H1 (cell line): ENCODE data around the gene RAB3D. TPM values are rescaled to one million over a fixed set of nuclear protein-coding genes. Genes with fewer than 3 reads are reported as not detected.

Experiments used
- CTCF ChIA-PET: fragments of 300-600 bp; sonication (Branson Sonifier 250); formaldehyde crosslinking; loops from one replicate; lab custom pipeline; 2021; ENCODE audit not compliant: partially characterized antibody; lab: Charles Lee
- POLR2A ChIA-PET: fragments of 300-600 bp; sonication (Branson Sonifier 250); formaldehyde crosslinking; loops from one replicate; lab custom pipeline; 2021; ENCODE audit warnings: inconsistent platforms; ENCODE audit not compliant: partially characterized antibody; lab: Charles Lee
- DNase-seq, 2 experiments: peaks; one replicate each; pipeline versions ENCODE4 v3.0.0 to v3.0.0-alpha.2; 2010 to 2022; ENCODE audit warnings: low spot score in 2 of 2, low read depth in 1 of 2, mixed read lengths in 1 of 2
- FAIRE-seq: peaks from 2 replicates; lab custom pipeline; 2011; peaks lifted over from hg19 to GRCh38; lab: Jason Lieb, UNC
- H2AFZ ChIP-seq: 2 replicates; pipeline ENCODE4 v1.8.1; 2012; ENCODE audit warnings: low read length, inconsistent platforms
- H2AK5ac ChIP-seq: 2 replicates; pipeline ENCODE4 v1.6.1; 2013; ENCODE audit warnings: low read depth, low read length
- H2BK120ac ChIP-seq: replicated peaks from 2 replicates; pipeline ENCODE3; 2013; ENCODE audit warnings: low read depth, low read length, inconsistent platforms
- H2BK12ac ChIP-seq: 2 replicates; pipeline ENCODE4 v1.6.1; 2013; ENCODE audit warnings: low read depth, low read length
- H2BK15ac ChIP-seq: 2 replicates; pipeline ENCODE4 v1.6.1; 2013; ENCODE audit warnings: low read length
- H2BK20ac ChIP-seq: 2 replicates; pipeline ENCODE4 v1.6.1; 2013; ENCODE audit warnings: low read length
- H2BK5ac ChIP-seq: 2 replicates; pipeline ENCODE4 v1.6.1; 2013; ENCODE audit warnings: low read depth, low read length
- H3K14ac ChIP-seq: 2 replicates; pipeline ENCODE4 v1.6.1; 2013; ENCODE audit warnings: inconsistent platforms; ENCODE audit not compliant: insufficient read length
- H3K18ac ChIP-seq: 2 replicates; pipeline ENCODE4 v1.6.1; 2013; ENCODE audit warnings: low read length; ENCODE audit errors: extremely low read depth
- H3K23ac ChIP-seq: 2 replicates; pipeline ENCODE4 v1.6.1; 2013; ENCODE audit warnings: inconsistent platforms; ENCODE audit not compliant: insufficient read length
- H3K23me2 ChIP-seq: 2 replicates; pipeline ENCODE4 v1.6.1; 2013; ENCODE audit warnings: low read depth, low read length
- H3K27ac ChIP-seq: 2 replicates; pipeline ENCODE4 v1.6.1; 2011; ENCODE audit warnings: low read depth, low read length, inconsistent platforms
- H3K27me3 ChIP-seq, 4 experiments: replicated peaks in 1 of 4; 1 replicate in 1 of 4; 2 replicates in 3 of 4; pipeline versions ENCODE4 v1.6.1 to v1.8.1; 2011 to 2013; ENCODE audit warnings: low read length in 3 of 4, mild to moderate bottlenecking in 3 of 4, inconsistent platforms in 2 of 4, mixed read lengths in 2 of 4, moderate library complexity in 1 of 4; ENCODE audit not compliant: control insufficient read depth in 3 of 4, insufficient read depth in 3 of 4; ENCODE audit errors: extremely low read depth in 1 of 4
- H3K36me3 ChIP-seq, 4 experiments: 2 replicates each; pipeline versions ENCODE4 v1.6.1 to v1.8.1; 2011 to 2013; ENCODE audit warnings: mild to moderate bottlenecking in 4 of 4, low read length in 3 of 4, moderate library complexity in 2 of 4, control low read depth in 1 of 4, inconsistent platforms in 1 of 4; ENCODE audit not compliant: insufficient read depth in 4 of 4, control insufficient read depth in 2 of 4
- H3K4ac ChIP-seq: replicated peaks from 2 replicates; pipeline ENCODE3; 2013; ENCODE audit warnings: low read length, low read depth, mixed read lengths, inconsistent platforms; ENCODE audit not compliant: insufficient read length
- H3K4me1 ChIP-seq, 4 experiments: replicated peaks in 1 of 4; 1 replicate in 1 of 4; 2 replicates in 3 of 4; pipeline versions ENCODE4 v1.6.1 to v1.8.1; 2011 to 2013; ENCODE audit warnings: low read length in 3 of 4, inconsistent platforms in 2 of 4, mixed read lengths in 1 of 4; ENCODE audit not compliant: insufficient read depth in 4 of 4, control insufficient read depth in 3 of 4
- H3K4me2 ChIP-seq, 2 experiments: 2 replicates each; pipeline versions ENCODE4 v1.6.1 to v1.8.1; 2011 to 2013; ENCODE audit warnings: low read depth in 2 of 2, low read length in 2 of 2, control low read depth in 1 of 2, inconsistent platforms in 1 of 2, mild to moderate bottlenecking in 1 of 2; ENCODE audit not compliant: insufficient read depth in 1 of 2
- H3K4me3 ChIP-seq, 4 experiments: fragments of 200-600, 300-600 bp in 1 of 4; sonication (generic), shearing (Covaris generic), sonication (Bioruptor Twin) in 1 of 4; 2 replicates each; pipeline versions ENCODE4 v1.5.1 to v1.8.1; 2011 to 2016; ENCODE audit warnings: low read length in 4 of 4, low read depth in 3 of 4, control low read depth in 2 of 4, inconsistent platforms in 2 of 4, mild to moderate bottlenecking in 2 of 4, mixed read lengths in 1 of 4, moderate library complexity in 1 of 4; ENCODE audit not compliant: insufficient read depth in 2 of 4; ENCODE audit errors: extremely low read depth in 1 of 4
- H3K56ac ChIP-seq: replicated peaks from 2 replicates; pipeline ENCODE3; 2013; ENCODE audit warnings: low read depth, mild to moderate bottlenecking, mixed read lengths, low read length, inconsistent platforms; ENCODE audit not compliant: insufficient read length
- H3K79me1 ChIP-seq: 2 replicates; pipeline ENCODE4 v1.6.1; 2013; ENCODE audit warnings: low read depth, low read length, control low read depth
- H3K79me2 ChIP-seq, 2 experiments: 2 replicates each; pipeline versions ENCODE4 v1.6.1 to v1.8.1; 2012 to 2013; ENCODE audit warnings: low read length in 2 of 2, mild to moderate bottlenecking in 2 of 2, inconsistent platforms in 1 of 2; ENCODE audit not compliant: insufficient read depth in 2 of 2, control insufficient read depth in 1 of 2
- H3K9ac ChIP-seq, 4 experiments: replicated peaks in 1 of 4; 1 replicate in 1 of 4; 2 replicates in 3 of 4; pipeline versions ENCODE4 v1.6.1 to v1.8.1; 2011 to 2013; ENCODE audit warnings: low read depth in 3 of 4, low read length in 3 of 4, control low read depth in 2 of 4, mild to moderate bottlenecking in 2 of 4, moderate library complexity in 2 of 4, inconsistent platforms in 1 of 4; ENCODE audit errors: extremely low read depth in 1 of 4
- H3K9me3 ChIP-seq, 2 experiments: 2 replicates each; pipeline versions ENCODE4 v1.6.1 to v1.8.1; 2012 to 2013; ENCODE audit warnings: mild to moderate bottlenecking in 2 of 2, moderate library complexity in 2 of 2, control low read depth in 1 of 2, inconsistent platforms in 1 of 2, low read depth in 1 of 2, low read length in 1 of 2, mixed read lengths in 1 of 2; ENCODE audit not compliant: insufficient read depth in 2 of 2
- H4K20me1 ChIP-seq, 2 experiments: replicated peaks in 1 of 2; 2 replicates each; pipeline versions ENCODE3 to v1.8.1; 2011 to 2013; ENCODE audit warnings: inconsistent platforms in 2 of 2, low read length in 2 of 2, mild to moderate bottlenecking in 1 of 2; ENCODE audit not compliant: insufficient read depth in 2 of 2, control insufficient read depth in 1 of 2
- H4K5ac ChIP-seq: 2 replicates; pipeline ENCODE4 v1.6.1; 2013; ENCODE audit warnings: low read length, low read depth, mixed read lengths, inconsistent platforms; ENCODE audit not compliant: insufficient read length
- H4K8ac ChIP-seq: 2 replicates; pipeline ENCODE4 v1.8.0; 2013; ENCODE audit warnings: mild to moderate bottlenecking, moderate library complexity, low read length, inconsistent platforms; ENCODE audit not compliant: insufficient read depth; ENCODE audit errors: extremely low read depth
- H4K91ac ChIP-seq: replicated peaks from 2 replicates; pipeline ENCODE3; 2013; ENCODE audit warnings: low read length, mixed read lengths, inconsistent platforms; ENCODE audit not compliant: insufficient read length
- BACH1 ChIP-seq: IDR thresholded peaks from 2 replicates; pipeline ENCODE4 v1.6.1; 2012; ENCODE audit warnings: low read length, improper control_type of control experiment
- CBX8 ChIP-seq: fragments of 300-800, 300-1000 bp; sonication (generic); IDR thresholded peaks from 2 replicates; pipeline ENCODE4 v1.7.1; 2016; ENCODE audit warnings: low read depth, low read length, borderline replicate concordance
- CHD1 ChIP-seq: IDR thresholded peaks from 2 replicates; pipeline ENCODE4 v1.6.1; 2012; ENCODE audit warnings: low read depth, low read length, improper control_type of control experiment
- KDM1A ChIP-seq: fragments of 200-600, 300-600 bp; sonication (generic); IDR thresholded peaks from 2 replicates; pipeline ENCODE4 v1.7.1; 2016; ENCODE audit warnings: mild to moderate bottlenecking, low read length, borderline replicate concordance
- KDM4A ChIP-seq: IDR thresholded peaks from one replicate; pipeline ENCODE4 v1.7.1; 2012; ENCODE audit warnings: low read depth, mild to moderate bottlenecking, moderate library complexity, low read length, inconsistent platforms; ENCODE audit not compliant: severe bottlenecking
- RXRA ChIP-seq: IDR thresholded peaks from 2 replicates; pipeline ENCODE4 v1.6.1; 2011; ENCODE audit warnings: low read depth, mild to moderate bottlenecking, low read length, moderate library complexity; ENCODE audit not compliant: insufficient read depth
- SIN3A ChIP-seq, 2 experiments: IDR thresholded peaks in 1 of 2; conservative IDR thresholded peaks in 1 of 2; 2 replicates each; pipeline ENCODE4 v1.6.1; 2011 to 2012; ENCODE audit warnings: low read length in 2 of 2, improper control_type of control experiment in 1 of 2, low read depth in 1 of 2, mild to moderate bottlenecking in 1 of 2
- SIRT6 ChIP-seq: IDR thresholded peaks from one replicate; pipeline ENCODE4 v1.7.1; 2012; ENCODE audit warnings: low read length, inconsistent platforms
- SP1 ChIP-seq: IDR thresholded peaks from 2 replicates; pipeline ENCODE4 v1.6.1; 2011; ENCODE audit warnings: low read depth, low read length
- TCF12 ChIP-seq: IDR thresholded peaks from 2 replicates; pipeline ENCODE4 v1.6.1; 2011; ENCODE audit warnings: low read depth, mild to moderate bottlenecking, low read length
- ZNF274 ChIP-seq: IDR thresholded peaks from 2 replicates; pipeline ENCODE4 v1.7.0; 2012; ENCODE audit warnings: low read length, borderline replicate concordance; ENCODE audit errors: extremely low read depth
- WGBS, 2 experiments: shearing (Covaris generic) in 1 of 2; methylation state at CpG; one replicate each; pipeline versions ENCODE4 v1.1.6 to v1.1.7; 2013 to 2015; ENCODE audit warnings: low lambda C conversion rate in 2 of 2, mixed read lengths in 2 of 2, inconsistent platforms in 1 of 2, low coverage in 1 of 2, missing lambda C conversion rate in 1 of 2; ENCODE audit not compliant: insufficient replicate concordance in 2 of 2, insufficient coverage in 1 of 2, insufficient read length in 1 of 2; ENCODE audit errors: extremely low coverage in 1 of 2, missing lambda C conversion rate in 1 of 2; 5-methylcytosine and 5-hydroxymethylcytosine counted together
- polyA plus RNA-seq, 7 experiments: library from polyadenylated mRNA; depleted of rRNA in 3 of 7; stranded (reverse) in 5 of 7; unstranded in 2 of 7; fragments of >200 nt in 5 of 7; fragments of 200-250 nt in 2 of 7; gene quantifications; 1 replicate in 5 of 7; 2 replicates in 1 of 7; 4 replicates in 1 of 7; pipeline versions ENCODE4 v1.2.1 to v1.2.3, GENCODE V29; 2011 to 2013; ENCODE audit warnings: missing spikeins in 2 of 7, mixed read lengths in 2 of 7
- total RNA-seq: library from RNA; stranded (reverse); fragmentation: NEBNext Ultra II Directional; extraction: Animal tissue kit (Norgen Biotek cat#: 25700); gene quantifications from 2 replicates; pipeline ENCODE4 v1.2.1, GENCODE V29; 2021
- TF ChIP-seq, protein P1 (sequence below): IDR thresholded peaks from 2 replicates; pipeline ENCODE4 v1.6.1; 2012; ENCODE audit warnings: low read length, inconsistent platforms
- TF ChIP-seq, protein P2 (sequence below): IDR thresholded peaks from 2 replicates; pipeline ENCODE4 v1.6.1; 2012; ENCODE audit warnings: inconsistent platforms

Gene RAB3D
- total and polyA plus RNA-seq, 2 of the 8 experiments (the other 6 are each of a cell fraction or from before 2014, with no cell fraction given), result 17.8 to 23.8 TPM

DNA sequence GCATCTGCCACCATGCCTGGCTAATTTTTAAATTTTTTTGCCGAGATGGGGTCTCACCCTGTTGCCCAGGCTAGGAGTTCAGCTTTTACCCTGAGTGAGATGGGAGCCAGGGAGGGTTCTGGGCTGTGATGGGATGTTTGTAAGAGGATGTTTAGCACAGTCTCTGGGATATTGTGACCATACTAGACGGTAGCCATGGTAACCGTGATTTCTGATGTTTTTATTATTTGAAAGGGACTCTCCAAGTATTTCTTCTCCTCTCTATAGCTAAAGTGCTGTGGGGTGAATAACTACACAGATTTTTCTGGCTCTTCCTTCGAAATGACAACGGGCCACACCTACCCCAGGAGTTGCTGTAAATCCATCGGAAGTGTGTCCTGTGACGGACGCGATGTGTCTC, 33.1 kb downstream of the RAB3D start:
- H3K14ac ChIP-seq, result no peak overlapping the region
- H3K4me2 ChIP-seq, result no peak overlapping the region
- 88% methylated on average over 9 of the region's 9 CpGs; no CpG with 5 or more reads in 1 of the 2 experiments for WGBS, 2 experiments
- no peak for DNase-seq
- H2BK12ac ChIP-seq, result no peak overlapping the region
- no peak overlapping the region for H2BK20ac ChIP-seq
- H3K23ac ChIP-seq, result no peak overlapping the region
- no peaks in the 10 kb centered on the region for H3K27me3 ChIP-seq
- FAIRE-seq, result no peak
- H2BK120ac ChIP-seq, result no peak overlapping the region
- H2BK15ac ChIP-seq, result no peak overlapping the region
- no peaks in the 10 kb centered on the region for H3K36me3 ChIP-seq
- CTCF ChIA-PET, result interaction anchor here (1.0 to 1.8 kb wide), 6 partner anchors 12 to 246 kb away, joined by 3 to 4 read pairs (median 4); no protein-coding TSS in a partner anchor
- no peak overlapping the region for H4K5ac ChIP-seq
- H2AFZ ChIP-seq, result no peak overlapping the region
- H3K27ac ChIP-seq, result no peak overlapping the region
- TF ChIP-seq, protein P1, sequence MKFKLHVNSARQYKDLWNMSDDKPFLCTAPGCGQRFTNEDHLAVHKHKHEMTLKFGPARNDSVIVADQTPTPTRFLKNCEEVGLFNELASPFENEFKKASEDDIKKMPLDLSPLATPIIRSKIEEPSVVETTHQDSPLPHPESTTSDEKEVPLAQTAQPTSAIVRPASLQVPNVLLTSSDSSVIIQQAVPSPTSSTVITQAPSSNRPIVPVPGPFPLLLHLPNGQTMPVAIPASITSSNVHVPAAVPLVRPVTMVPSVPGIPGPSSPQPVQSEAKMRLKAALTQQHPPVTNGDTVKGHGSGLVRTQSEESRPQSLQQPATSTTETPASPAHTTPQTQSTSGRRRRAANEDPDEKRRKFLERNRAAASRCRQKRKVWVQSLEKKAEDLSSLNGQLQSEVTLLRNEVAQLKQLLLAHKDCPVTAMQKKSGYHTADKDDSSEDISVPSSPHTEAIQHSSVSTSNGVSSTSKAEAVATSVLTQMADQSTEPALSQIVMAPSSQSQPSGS, result no peak
- TF ChIP-seq RXRA (no peak), CBX8 (no peak), SIRT6 (no peak), SIN3A (conservative IDR thresholded peaks at IDR 0.05 in 1 of 2, IDR thresholded peaks at IDR 0.05 in 1 of 2; ENCODE audit: low read depth in 1 of 2, low read length in 2 of 2) (no peak), ZNF274 (no peak), KDM4A (no peak), SP1 (no peak), CHD1 (no peak), TCF12 (no peak), BACH1 (no peak), KDM1A (no peak)
- TF ChIP-seq, protein P2, sequence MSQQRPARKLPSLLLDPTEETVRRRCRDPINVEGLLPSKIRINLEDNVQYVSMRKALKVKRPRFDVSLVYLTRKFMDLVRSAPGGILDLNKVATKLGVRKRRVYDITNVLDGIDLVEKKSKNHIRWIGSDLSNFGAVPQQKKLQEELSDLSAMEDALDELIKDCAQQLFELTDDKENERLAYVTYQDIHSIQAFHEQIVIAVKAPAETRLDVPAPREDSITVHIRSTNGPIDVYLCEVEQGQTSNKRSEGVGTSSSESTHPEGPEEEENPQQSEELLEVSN, result no peak
- no peak overlapping the region for H3K9ac ChIP-seq
- H3K79me1 ChIP-seq, result no peaks in the 10 kb centered on the region
- H2BK5ac ChIP-seq, result no peak overlapping the region
- H3K4ac ChIP-seq, result no peak overlapping the region
- H3K56ac ChIP-seq, result no peak overlapping the region
- no peak overlapping the region for H2AK5ac ChIP-seq
- no peaks in the 10 kb centered on the region for H4K20me1 ChIP-seq
- no peak overlapping the region for H3K18ac ChIP-seq
- H3K79me2 ChIP-seq, result no peaks in the 10 kb centered on the region
- no peak overlapping the region for H4K8ac ChIP-seq
- no peak overlapping the region for H4K91ac ChIP-seq
- H3K4me3 ChIP-seq, result no peak overlapping the region
- POLR2A ChIA-PET, result no interaction called here
- no peaks in the 10 kb centered on the region for H3K23me2 ChIP-seq
- H3K4me1 ChIP-seq, result no peaks in the 10 kb centered on the region
- H3K9me3 ChIP-seq, result no peaks in the 10 kb centered on the region
